T-helper 9 cell (primary cell): ENCODE data around the gene NUDT22.

ENCODE experiments used
- DNase-seq: peaks from one replicate; pipeline ENCODE4 v3.0.0-alpha.2; 2020

NUDT22 gene

DNA sequence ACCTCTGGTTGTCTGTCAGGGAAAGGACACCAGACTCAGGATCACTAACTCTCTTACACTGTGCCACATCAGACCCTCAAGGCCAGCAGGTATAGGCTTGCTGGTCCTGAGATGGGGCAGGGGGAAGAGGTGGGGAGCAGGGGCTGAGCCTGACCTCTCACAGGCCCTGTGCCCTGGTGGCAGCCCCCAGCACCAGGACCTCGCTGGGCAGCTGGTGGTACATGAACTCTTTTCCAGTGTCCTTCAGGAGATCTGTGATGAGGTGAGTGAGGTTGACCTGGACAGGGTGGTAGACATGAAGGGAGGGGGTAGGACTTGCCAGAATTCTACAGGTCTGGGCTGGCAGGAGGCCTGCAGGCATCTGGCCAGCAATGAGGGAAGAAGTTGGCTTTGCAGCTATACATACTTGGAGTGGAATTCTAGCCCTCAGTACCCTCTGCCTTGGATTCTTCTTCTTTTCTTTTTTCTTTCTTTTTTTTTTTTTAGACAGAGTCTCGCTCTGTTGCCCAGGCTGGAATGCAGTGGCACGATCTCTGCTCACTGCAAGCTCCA is 1.4 kb downstream of the NUDT22 start:
- DNase-seq = no peak

DNA sequence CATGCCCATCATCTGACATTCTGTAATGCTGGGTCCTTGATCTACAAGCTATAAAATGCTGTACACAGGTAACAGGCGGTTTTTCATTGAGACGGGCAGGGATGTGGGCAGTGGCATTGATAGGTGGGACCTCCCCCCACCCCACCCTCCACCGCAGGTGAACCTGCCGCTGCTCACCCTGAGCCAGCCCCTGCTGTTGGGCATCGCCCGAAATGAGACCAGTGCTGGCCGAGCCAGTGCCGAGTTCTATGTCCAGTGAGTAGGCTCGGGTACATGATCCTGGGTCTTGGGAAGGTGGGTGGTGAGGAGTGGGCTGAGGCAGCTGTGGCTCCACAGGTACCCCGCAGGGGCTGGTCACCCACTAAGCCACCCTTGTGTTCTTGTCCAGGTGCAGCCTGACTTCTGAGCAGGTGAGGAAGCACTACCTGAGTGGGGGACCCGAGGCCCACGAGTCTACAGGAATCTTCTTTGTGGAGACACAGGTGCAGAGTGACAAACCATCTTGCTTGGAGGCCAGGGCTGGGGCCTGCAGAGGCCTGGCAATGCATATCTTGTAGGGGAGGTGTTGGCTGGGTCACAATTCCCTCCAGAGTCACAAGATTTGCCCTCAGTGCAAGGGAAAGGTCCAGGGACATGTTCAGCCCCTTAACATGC is 3.1 kb downstream of the NUDT22 start:
- DNase-seq = no peak

GRCh38 chr11:64229744-64230170 is 3.7 kb downstream of the NUDT22 start:
- DNase-seq = no peak

- peak; percentile 83 for DNase-seq
Measured at GRCh38 chr11:64230171-64230984, 4.3 kb downstream of the NUDT22 start, which contains the start of gene DNAJC4. DNAJC4 (plus strand) TSS chr11:64230548; CDS start chr11:64230855, 307 bp downstream.

DNA sequence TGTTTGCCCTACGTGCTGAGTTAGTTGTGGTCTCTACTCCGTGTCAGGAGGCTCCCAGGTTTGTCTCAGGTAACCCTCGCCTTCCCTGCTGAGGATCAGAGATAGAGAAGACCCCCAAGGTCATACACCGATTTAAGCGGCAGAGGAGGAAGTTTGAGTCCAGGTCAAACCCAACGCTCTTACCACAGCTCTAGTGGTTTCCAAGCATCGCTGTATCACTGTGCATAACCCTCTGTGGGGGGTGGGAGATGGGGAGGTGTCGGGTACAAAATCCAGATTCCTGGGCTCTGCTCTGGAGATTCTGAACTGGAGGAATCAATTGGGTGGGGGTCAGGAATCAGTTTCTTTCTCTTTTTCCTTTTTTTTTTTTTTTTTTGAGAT is 4.9 kb downstream of the NUDT22 start:
- DNase-seq = no peak

DNA sequence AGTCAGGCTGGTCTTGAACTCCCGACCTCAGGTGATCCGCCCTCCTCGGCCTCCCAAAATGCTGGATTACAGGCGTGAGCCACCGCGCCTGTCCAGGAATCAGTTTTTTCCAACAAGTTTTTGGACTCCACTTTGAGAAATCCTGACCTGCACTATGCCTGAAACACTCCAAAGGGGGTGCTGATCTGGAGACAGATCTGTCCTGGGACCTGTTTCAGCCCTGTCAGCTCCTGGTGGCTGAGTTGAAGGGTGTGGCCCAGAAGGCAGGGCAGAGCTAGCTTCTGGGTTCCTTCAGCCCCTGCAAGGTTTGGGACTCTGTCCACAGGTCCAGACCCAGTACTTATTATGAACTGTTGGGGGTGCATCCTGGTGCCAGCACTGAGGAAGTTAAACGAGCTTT is 5.5 kb downstream of the NUDT22 start:
- no peak for DNase-seq

- no peak for DNase-seq
Measured at GRCh38 chr11:64232182-64232966, 6.3 kb downstream of the NUDT22 start.

GRCh38 chr11:64232967-64233315 is 6.9 kb downstream of the NUDT22 start:
- no peak for DNase-seq

GRCh38 chr11:64233913-64234586 is 8.0 kb downstream of the NUDT22 start, which contains the start of gene VEGFB:
VEGFB (plus strand) TSS chr11:64234584; CDS start chr11:64234834, 250 bp downstream.
- DNase-seq = peak; percentile 73

GRCh38 chr11:64234647-64235379 is 8.7 kb downstream of the NUDT22 start:
- DNase-seq = peak; percentile 46

DNA sequence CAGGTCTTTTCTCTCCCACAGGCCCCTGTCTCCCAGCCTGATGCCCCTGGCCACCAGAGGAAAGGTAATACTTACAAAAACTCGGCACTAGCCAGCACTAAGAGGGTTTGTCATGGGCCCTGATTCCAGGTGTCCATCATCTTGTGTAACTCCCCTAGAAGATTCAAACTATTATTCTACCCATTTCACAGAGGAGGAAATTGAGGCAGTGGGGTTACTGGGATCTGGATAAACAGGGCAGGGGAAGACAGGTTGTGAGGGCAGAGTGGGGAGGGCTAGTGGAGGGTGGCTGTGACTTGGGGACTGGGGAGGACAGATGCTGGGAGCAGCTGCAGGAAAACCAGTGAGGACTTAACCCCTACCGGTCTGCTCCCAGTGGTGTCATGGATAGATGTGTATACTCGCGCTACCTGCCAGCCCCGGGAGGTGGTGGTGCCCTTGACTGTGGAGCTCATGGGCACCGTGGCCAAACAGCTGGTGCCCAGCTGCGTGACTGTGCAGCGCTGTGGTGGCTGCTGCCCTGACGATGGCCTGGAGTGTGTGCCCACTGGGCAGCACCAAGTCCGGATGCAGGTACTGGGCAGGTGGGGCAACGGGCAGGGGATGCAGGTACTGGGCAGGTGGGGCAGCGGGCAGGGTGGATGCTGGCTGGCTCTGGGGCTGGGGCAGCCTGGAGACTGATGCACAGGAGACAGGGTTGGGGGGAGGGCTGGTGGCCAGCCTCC is 9.5 kb downstream of the NUDT22 start:
- no peak for DNase-seq

DNA sequence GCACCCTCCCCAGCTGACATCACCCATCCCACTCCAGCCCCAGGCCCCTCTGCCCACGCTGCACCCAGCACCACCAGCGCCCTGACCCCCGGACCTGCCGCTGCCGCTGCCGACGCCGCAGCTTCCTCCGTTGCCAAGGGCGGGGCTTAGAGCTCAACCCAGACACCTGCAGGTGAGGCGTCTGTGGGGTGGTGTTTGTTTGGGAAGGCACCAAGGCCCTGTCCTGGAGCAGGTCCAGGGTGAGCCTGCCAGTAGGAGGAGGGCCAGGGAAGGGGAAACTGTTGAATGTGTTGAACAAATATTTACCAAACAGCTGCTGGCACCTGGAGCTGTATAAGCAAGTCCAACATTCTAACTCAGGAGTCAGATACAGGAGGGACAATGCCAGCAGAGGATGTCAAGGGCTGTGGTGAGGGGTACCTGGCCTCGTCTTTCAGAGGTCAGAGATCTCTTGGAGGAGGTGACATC is 11.4 kb downstream of the NUDT22 start:
- DNase-seq = no peak

GRCh38 chr11:64238076-64238475 is 12.0 kb downstream of the NUDT22 start:
- DNase-seq = no peak

DNA sequence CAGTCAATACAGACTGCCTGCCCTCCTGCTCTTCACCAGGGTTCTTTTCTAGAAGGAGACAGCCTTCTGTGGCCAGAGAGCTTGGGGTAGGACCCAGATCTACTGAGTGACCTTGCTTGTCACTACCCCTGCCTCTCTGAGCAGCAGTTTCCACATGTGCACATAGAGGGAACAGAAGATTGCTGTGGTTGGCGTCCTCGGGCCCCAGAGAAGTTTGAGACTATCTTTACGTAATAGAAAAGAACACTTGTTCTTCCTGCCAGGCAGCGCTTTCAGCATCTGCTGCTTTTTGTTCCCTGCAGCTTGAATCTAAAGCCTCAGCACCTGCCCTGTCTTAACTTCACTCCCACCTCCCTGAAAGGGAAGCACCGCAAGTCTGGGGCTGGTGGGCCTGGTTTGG is 12.9 kb downstream of the NUDT22 start:
- DNase-seq = no peak

GRCh38 chr11:64239662-64240434 is 13.8 kb downstream of the NUDT22 start:
- no peak for DNase-seq

DNA sequence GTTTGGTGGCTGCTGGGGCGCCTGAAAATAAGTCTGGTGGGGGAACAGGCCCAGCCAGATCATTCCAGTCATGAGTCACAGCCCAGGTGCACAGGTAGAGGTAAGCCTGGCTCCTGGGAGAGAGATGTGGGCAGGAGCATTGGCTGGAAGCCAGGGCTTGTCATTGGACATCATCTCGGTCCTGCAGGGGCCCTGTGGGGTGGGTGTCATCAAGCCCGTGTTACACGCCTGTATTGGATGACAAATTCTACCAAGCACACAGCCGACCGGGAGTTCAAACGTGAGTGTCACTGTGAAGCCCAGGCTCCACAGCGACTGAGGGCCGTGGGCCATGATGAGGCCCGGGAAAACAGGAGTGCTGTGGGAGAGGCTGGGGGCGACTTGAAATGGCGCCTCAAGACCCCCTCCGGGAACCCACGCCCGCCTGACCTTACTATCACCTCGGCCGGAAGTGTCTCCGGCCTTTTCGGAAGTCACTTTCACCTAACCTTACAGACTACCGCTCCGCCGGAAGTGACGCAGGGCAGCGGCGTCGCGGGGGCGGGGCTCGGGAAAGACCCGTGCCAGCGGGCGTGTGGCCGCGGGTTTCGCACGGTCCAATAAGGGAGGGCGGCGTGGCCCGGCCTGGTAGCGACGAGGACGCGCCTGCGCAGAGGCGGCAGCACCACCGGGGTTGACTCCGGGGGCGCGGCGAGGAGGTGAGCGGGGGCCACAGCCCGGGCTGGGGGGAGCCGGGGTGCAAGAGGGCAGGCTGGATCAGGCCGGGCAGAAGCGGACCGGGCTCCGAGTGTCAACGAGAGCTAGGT is 14.6 kb downstream of the NUDT22 start, which contains the start of gene FKBP2:
Gene FKBP2, plus strand, starts transcription at position 661 of the 806 bp plus-strand sequence. CDS start 1,293 bp downstream, outside the sequence.
- peak; percentile 96 for DNase-seq

- no peak for DNase-seq
Measured at GRCh38 chr11:64241241-64241490, 15.1 kb downstream of the NUDT22 start.

GRCh38 chr11:64241491-64242374 is 15.7 kb downstream of the NUDT22 start:
- DNase-seq = peak; percentile 99
